Measurements from ENCODE around the gene SLC25A6.
"Not testable (repeated sequence)": the region's sequence is repeated elsewhere in the genome, so short reads cannot be mapped to it uniquely, and the experiment has no call there.

SLC25A6 gene

DNA sequence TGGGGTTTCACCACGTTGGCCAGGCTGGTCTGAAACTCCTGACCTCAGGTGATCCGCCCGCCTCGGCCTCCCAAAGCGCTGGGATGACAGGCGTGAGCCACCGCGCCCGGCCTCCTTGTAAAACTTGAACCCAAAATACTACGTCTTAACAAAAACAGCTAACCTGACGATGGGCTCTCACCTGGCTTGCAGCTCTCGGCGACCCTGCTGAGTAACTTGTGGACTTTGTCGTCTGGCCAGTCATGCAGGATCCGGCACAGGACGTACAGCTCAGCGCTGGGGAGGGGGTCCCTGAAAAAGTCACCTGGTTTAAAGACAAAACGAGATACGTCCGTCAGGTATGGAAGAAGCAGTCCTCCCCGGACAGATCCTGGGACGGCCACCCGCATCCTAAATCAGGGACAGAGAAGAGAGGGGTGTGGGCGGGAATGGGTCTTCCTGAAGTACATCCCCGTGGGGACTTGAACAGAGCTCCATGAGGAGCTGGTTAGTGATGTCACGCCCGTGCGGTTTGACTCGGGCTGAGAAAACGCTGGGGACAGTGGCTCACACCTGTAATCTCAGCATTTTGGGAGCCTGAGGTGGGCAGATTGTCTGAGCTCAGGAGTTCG, 20.7 kb upstream of the SLC25A6 start:
- no peak for DNase-seq (ENCODE audit: low spot score)

DNA sequence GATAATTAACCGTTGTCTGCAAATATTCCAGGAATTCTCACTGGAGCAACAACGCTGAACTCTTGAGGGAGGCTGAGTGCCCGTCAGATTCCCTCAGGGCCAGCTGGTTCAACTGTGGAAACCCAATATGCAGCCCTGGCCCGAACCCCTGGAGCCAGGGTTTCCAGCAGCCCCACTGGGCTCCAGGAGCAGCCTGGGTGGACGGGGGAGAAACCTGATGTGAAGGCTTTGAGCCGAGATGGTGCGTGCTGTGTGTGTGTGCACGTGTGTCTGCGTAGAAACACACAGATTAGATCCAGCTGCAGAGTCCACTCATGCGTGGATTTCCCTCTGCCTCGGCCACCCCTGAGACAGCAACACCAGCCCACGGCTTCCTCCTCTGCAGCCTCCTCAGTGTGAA, 19.4 kb upstream of the SLC25A6 start:
- DNase-seq (ENCODE audit: low spot score) = no peak

DNA sequence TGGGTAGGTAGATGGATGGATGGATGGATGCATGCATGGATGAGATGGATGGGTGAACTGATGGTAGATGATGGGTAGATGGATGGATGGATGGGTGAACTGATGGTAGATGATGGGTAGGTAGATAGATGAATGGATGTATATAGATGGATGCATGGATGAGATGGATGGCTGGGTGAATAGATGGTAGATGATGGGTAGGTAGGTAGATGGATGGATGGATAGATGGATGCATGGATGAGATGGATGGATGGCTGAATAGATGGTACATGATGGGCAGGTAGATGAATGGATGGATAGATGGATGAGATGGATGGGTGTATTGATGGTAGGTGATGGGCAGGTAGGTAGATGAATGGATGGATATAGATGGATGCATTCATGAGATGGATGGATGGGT, 15.1 kb upstream of the SLC25A6 start:
- DNase-seq (ENCODE audit: low spot score) = no peak

DNA sequence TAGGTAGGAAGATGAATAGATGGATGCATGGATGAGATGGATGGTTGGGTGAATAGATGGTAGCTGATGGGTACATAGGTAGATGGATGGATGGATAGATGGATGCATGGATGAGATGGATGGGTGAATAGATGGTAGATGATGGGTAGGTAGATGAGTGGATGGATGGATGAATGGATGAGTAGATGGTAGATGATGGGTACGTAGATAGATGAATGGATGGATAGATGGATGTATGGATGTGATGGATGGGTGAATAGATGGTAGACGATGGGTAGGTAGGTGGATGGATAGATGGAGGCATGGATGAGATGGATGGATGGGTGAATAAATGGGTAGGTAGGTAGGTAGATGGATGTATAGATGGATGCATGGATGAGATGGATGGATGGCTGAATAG, 13.9 kb upstream of the SLC25A6 start:
- DNase-seq (ENCODE audit: low spot score) = not testable (repeated sequence)

DNA sequence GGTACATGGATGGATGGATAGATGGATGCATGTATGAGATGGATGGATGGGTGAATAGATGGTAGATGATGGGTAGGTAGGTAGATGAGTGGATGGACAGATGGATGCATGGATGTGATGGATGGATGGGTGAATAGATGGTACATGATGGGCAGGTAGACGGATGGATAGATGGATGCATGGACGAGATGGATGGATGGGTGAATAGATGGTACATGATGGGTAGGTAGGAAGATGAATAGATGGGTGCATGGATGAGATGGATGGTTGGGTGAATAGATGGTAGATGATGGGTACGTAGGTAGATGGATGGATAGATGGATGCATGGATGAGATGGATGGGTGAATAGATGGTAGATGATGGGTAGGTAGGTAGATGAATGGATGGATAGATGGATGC, 12.0 kb upstream of the SLC25A6 start:
- not testable (repeated sequence) for DNase-seq (ENCODE audit: low spot score)

DNA sequence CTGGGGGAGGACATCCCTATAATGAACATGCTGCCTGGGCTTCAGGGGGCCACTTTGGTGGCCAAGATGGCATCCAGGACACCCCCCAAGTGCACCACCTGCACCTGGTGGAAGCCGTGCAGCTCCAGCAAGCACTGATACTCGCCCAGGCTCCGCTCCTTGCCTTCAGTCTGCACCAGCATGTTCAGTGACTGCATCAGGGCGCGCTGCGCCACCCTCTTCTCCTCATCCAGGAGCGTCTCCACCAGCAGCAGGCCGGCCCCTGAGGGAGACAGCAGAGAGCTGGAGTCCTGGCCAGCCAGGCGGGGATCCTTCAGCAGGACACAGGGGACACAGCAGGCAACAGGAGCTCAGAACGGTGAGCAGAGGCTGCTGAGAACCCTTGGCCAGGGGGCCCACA, 11.3 kb upstream of the SLC25A6 start:
- no peak for DNase-seq (ENCODE audit: low spot score)

DNA sequence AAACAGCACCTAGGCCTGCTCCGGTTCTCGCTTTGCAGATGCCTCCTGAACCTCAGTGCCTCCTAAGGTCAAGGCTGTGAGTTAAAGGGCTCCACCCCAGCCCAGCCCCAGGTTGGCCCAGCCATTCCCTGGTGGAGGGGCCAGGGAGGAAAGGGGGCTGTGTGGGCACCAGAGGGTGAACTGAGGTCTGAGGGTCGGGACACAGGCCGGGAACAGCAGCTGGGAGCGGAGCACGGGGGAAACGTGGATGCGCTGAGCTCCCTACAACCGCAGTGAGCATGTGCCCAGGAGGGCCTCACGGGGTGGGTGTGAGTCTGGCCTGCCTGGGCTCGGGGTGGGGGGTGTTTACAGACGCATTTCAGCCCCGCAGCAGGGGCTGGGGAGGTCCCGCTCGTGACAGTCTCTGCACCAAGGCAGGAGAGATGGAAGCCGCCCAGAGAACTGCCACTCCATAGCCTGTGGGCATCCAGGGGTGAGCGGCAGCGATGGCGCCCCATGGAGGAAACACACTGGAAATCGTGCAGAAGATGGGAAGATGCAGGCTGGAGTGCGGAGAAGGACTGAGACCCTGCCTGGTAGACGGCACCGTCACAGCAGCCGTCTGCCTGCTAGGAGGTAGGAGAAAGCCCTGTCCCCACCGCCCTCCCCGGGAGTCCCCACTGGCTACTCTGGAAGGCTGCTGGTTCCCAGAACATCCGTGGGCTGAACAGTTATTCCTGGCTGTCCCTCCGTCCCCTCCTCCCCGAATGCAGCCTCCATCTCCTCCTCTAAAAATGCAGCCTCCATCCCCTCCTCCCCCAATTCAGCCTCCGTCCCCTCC, 9.9 kb upstream of the SLC25A6 start:
- DNase-seq (ENCODE audit: low spot score) = no peak

DNA sequence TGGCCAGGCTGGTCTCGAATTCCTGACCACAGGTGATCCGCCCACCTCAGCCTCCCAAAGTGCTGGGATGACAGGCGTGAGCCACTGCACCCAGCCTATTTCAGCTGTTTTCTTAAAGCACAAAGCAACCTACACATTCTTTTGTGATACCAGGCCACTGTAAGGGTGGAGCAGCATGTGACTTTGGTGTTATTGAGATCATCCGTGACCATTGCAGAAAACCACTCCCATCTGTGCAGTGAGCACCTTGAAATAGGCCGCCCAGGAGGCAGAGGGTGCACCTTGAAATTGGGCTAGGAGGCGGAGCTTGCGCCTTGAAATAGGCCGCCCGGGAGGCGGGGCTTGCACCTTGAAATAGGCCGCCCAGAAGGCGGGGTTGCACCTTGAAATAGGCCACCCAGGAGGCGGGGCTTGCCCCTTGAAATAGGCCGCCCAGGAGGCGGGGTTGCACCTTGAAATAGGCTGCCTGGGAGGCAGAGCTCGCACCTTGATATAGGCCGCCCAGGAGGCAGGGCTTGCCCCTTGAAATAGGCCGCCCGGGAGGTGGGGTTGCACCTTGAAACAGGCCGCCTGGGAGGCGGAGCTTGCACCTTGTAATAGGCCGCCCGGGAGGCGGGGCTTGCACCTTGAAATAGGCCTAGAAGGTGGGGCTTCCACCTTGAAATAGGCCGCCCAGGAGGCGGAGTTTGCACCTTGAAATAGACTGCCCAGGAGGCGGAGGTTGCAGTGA, 9.0 kb upstream of the SLC25A6 start:
- DNase-seq (ENCODE audit: low spot score) = no peak

DNA sequence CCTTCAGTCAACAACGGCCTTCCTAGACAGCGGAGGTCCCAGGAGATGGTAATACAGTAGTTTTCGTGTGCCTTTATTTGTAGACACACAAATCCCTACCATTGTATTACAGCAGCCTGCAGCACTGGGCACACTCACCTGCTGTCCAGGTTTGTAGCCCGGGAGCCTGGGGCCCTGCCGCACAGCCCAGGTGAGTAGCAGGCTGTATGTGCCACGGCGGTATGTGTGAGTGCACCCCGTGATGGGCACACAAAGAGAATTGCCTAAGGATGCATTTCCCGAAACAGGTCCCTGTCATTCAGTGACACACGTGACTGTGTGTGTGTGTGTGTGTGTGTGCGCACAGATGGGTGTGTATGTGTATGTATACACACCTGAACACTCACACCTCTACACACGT, 8.1 kb upstream of the SLC25A6 start:
- DNase-seq (ENCODE audit: low spot score) = no peak

DNA sequence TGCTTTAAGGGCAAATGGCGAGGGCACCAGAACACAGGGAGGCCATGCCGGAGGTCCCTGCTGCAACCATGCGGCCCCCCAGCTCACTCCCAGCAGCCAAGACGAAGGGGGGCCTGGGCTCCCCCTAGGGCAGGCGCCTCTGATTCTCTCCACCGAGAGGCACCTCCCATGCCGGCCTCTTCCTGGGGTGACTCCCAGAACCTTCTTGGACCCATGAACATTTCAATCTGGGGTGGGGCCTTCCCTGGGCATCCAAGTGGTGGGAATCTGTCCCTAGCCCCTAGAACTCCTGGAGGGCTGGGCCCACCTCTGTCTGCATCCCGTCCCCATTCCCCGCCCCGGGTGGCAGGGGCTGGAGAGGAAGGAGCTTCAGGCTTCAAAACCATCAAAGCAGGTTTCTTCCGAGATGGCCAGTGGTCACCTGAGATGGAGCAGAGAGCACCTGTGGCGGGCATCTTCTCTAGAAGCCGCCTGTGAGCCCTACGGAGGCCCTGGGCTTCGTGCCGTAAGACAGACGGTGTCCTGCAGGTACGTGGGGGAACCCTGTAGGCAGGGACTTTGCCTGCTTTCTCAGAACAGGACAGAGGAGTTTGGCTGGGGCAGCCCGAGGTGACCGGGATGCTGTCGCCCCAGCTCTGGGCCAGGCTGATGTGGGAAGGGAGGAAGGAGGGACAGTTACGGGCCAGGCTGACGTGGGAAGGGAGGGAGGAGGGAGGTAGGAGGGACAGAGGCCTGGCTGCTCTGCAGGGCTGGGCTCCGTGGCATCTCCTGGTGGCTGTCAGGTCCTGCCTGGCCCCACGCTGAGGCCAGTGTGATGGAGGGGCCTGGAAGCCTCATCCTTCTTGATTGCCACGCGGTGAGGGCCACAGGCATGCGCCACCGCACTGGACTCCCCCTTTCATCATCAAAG, 6.8 kb upstream of the SLC25A6 start:
- no peak for DNase-seq (ENCODE audit: low spot score)

DNA sequence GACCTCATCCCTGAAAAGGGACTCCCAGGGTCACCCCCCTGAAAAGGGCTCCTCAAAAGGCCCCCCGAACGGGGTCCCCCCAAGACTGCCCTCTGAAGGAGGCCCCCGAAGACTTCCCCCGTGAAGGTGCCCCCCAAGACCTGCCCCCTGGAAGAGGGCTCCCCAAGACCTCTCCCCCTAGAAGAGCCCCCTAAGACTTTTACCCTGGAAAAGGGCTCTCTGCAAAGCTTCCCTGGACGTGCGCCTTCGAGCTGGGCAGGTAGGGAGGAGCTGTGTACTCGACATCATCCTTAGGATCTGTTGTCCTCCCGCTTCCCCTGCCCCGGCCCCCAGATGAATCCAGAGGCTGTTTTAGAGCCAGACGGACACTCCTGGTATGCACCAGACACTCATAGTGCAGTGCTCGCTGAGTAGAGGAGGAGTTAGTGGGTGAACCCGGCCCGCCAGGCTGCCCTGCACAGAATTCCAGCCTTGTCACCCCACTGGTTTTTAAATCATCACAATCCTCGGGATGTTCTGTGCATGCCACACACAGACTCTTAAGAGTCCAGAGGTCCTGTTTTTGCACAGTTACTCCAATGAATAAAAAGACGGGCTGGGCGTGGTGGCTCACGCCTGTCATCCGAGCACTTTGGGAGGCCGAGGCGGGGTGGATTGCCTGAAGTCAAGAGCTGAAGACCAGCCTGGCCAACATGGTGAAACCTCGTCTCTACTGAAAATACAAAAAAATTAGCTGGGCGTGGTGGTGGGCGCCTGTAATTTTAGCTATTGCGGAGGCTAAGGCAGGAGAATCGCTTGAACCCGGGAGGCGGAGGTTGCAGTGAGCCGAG, 5.7 kb upstream of the SLC25A6 start:
- no peak for DNase-seq (ENCODE audit: low spot score)

DNA sequence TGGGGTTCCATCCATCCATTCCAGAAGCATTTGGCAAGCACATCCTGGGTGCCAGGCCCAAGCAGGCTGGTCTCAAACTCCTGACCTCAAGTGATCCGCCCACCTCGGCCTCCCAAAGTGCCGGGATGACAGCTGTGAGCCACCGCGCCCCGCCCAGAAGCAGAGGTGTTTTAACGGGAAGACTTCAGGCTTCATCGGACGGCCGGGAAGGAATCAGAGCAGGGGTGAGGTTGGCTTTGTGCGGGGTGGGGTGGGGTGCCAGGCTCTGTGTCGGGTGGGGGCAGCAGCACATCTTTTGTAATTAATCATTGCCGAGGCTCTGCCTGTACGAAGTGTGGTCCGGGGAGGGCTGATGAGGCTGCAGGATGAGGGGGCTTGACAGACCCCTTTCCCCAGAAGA, 5.1 kb upstream of the SLC25A6 start:
- DNase-seq (ENCODE audit: low spot score) = no peak

DNA sequence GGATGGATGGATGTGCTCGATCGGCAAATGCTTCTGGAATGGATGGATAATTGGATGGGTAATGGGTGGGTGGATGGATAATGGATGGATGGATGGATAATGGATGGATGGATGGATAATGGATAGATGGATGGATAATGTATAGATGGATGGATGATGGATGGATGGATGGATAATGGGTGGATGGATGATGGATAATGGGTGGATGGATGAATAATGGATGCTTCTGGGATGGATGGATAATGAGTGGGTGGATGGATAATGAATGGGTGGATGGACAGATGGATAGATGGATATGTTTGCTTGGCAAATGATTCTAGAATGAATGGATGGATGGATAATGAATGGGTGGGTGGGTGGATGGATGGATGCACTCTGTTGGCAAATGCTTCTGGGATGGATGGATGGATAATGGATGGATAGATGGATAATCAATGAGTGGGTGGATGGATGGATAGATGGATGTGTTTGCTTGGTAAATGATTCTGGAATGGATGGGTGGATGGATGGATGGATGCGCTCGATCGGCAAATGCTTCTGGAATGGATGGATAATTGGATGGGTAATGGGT, 3.8 kb upstream of the SLC25A6 start:
- DNase-seq (ENCODE audit: low spot score) = no peak

DNA sequence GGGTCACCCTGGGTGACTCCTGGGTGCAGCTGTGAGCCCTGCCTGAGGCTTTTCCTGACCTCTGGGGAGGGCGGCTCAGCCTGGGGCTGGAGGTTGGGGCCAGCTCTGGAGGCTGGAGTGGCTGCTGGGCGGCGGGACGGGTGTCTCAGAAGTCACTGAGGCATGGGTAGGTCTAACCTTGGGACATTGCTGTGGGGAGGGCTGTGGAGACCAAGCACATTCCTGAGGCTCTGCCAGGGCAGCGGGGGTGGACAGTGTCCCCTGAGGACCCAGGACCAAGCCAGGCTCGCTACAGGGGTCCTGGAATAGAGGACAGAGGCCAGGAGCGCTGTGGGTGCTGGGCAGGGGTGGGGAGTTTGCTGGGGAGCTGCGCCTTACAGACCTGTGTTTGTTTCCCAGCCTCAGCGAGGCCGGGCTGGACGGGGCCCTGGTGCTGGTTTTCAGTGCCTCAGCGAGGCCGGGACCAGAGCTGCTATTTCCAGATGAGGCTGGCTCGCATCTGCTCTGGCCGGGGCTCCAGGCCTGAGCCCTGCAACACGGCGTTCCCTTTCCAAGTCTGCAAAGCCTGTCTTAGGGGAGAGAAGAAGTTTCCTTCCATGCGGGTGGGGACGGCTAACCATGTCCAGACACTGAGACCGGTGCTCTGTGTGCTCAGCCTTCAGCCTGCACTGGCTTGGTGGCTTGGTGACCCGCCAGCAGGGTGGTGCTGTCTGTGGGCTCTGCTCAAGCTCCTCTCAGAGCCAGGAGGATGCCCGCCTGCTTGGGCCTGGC, 3.0 kb upstream of the SLC25A6 start:
- no peak for DNase-seq (ENCODE audit: low spot score)

DNA sequence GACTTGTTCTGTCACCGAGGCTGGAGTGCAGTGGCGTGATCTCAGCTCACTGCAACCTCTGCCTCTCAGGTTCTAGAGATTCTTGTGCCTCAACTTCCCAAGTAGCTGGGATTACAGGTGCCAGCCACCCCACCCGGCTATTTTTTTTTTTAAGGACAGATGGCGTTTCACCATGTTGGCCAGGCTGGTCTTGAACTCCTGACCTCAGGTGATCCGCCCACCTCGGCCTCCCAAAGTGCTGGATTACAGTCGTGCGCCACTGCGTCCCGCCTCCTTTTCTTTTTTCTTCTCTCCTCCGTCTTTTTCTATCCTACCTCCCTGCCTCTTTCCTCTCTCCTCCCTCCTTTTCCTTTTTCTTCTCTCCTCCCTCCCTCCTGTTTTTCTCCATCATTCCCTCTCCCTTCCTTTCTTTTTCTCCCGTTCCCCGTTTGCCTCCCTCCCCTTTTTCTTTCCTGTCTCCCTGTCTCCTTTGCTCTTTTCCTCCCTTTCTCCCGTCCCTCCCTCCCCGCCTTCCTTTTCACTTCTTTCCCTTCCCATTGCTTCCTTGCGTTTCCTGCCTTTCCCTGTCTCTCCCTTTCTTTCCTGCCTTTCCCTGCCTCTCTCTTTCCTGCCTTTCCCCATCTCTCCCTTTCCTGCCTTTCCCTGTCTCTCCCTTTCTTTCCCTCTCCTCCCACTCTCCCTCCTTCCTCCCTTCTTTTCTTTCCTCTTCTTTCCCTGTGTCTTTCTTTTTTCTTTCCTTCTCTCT, 2.1 kb upstream of the SLC25A6 start:
- DNase-seq (ENCODE audit: low spot score) = no peak

DNA sequence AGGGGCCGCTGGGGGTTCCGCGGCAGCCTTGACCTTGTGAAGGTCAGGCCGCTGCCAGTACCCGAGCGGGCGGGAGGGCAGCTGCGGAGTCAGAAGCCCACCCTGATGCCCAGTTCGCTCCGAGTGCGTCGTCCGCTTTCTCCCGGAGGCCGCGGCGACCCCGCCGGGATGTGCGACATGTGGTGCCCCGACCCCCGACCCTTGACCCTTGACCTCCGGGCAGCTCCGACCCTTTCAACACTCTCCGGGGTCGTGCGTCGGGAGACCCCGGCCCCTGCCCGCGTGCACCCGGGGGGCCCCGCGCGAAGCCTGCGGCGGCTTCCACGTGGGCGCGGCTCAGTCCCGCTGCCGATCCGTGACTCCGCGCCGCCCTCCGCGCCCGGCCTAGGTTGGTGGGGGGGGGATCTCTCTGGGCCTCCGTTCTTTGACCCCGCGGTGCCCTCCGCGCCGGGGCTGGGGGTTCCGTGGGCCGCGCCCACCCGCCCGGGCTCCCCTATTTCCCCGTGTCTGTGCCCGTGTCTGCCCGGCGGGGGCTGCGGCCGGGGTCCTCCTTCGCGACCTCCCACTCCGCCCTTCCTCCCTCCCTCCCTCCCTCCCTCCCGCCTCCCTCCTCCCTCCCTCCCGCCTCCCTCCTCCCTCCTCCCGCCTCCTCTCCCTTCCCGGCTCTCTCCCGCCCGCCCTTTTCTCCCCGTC, 609 bp upstream of the SLC25A6 start:
- peak; percentile 68 for DNase-seq (ENCODE audit: low spot score)

DNA sequence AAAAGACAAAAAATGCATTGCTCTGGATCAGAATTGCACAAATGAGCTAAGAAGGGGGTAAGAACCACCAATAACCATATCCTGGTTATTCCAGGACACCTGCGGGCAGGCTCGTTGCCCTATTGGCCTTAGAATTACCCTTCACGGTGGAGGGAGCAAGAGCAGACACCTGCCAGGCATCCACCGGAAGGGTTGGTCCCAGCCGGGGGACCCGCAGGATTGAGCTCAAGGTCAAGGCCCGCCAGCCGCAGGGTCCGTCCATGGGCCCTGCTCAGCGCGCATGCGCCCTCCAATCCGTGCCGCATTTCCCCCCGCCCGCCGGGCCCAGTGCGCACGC, 575 bp downstream of the SLC25A6 start:
- no peak for DNase-seq (ENCODE audit: low spot score)

DNA sequence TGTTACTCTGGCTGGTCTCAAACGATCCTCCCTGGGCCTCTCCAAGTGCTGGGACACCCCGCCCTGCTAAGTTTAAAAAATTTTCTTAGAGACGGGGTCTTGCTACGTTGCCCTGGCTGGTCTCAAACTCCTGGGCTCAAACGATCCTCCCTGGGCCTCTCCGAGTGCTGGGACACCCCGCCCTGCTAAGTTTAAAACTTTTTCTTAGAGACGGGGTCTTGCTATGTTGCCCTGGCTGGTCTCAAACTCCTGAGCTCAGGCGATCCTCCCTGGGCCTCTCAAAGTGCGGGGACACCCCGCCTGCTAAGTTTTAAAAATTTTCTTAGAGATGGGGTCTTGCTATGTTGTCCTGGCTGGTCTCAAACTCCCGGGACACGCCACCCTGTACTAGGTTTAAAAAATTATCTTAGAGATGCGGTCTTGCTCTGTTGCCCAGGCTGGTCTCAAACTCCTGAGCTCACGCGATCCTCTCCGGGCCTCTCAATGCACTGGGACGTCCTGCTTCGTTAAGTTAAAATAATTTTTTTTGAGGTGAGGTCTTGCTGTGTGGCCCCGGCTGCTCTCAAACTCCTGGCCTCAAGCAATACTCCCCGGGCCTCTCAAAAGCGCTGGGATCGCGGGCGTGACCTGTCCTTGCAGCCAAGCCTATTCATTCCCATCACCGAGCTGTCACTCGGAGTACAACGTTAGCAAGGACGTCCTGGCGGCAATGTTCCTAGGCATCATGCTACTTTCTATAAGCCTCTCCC, 1.1 kb downstream of the SLC25A6 start:
- peak; percentile 36 for DNase-seq (ENCODE audit: low spot score)

Measured in RKO (cell line).